HG03565 (cell line): Measurements from ENCODE around the gene ATP2B1.
A peak's percentile ranks its signal among the peaks of the same experiment; 100 is the strongest.

Source experiments
- ATAC-seq: cut with Tn5 transposase; IDR thresholded peaks from one replicate; pipeline ENCODE4 v1.9.1; 2021; ENCODE audit warnings: mild to moderate bottlenecking, moderate library complexity; ENCODE audit not compliant: unreplicated experiment

The ATP2B1 gene

DNA sequence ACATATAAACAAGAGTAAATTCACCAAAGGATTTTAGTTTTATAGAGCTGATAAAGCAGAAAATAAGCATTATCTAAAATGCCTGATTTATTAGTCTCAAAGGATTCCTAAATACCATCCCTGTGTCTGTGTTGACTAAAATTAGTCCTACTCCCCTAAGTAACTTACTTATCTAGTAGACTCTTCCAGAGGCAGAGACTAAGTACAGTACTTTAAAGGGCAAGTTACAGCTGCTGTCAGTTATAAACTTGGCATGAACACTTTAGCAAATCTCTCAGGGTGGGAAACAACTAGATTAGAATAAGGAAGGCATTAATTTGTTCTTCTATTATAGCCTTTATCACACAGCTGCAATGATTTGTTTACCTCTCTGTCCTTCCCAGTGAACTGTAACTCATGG lies 46.0 kb downstream of the ATP2B1 start:
- no peak for ATAC-seq

DNA sequence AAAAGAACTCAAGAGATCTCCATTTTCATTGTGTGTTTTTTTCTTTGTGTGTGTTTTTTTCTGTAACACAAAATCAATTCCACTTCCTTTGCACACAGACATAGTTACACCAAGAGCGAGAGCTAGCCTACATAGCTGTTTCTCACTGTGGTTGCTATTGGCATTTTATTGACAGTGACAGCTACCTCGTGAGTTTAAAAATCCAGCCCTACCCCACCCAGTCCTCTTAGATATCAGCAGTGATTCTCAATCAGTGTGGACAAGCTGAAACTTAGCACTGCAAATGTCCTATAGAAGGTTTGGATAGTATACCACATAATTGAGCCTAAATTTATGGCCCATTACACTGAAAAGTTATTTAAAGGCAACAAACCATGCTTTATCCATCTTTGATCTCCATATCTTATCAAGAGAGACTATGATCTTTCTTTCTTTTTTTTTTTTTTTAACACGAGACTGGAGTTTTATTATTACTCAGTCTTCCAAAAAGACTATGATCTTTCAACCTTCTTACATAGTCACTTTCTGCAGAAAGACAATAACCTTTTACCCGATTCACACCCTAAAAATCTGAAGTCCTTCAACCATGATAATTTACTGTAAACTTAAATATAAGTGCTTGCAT lies 46.8 kb downstream of the ATP2B1 start:
- peak; percentile 27 for ATAC-seq

DNA sequence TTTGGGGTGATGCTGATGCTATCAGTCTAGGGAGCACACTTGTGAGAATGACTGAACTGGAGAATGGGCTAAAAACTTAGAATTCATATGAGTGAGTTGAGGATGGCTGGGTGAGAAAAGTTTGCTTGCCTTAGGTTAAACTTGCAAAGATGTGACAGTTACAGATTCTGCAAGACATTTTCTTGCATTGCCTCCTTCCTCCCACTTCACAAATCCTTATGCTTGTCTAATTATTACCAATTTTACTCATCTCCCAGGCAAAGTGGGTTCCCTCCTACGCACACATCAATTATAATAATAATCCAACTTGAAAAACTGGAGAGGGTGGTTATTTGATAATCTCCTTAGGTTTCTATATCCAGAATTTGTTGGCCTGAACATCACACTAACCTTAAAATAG lies 50.9 kb downstream of the ATP2B1 start:
- no peak for ATAC-seq

DNA sequence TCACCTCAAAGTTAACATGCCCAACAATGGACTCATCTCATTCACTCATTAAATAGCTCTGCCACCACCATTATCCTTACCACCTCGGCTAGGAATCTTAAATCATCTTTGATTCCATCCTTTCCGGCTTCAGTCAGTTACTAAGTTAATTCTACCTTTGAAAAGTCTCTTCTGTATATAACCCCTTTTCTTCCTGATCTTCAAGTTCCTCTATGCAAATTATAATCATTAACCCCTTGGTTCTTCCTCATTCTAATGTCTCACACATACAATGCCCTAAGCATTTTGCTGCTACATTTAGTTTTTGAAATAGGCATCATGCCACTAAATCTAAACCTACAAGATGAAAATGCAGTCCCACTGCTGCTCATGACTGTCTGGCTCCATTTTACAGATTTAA lies 51.6 kb downstream of the ATP2B1 start:
- no peak for ATAC-seq

DNA sequence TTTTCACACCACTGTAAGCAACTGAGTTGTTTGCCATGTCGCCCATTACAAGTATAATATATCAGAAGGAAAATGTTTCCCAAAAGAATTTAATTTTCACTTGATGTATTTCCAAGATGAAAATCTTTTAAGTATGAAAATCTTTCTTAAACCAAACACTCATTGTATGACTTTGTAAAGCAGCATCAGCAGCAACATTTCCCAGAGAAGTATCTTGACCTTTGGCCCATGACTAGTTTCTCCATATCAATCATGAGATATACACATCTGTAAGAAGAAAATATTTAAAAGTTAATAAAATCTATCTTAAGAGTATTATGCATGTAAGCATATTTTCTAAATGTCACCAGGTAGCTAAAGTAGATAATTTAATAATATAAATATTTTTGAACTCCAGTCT lies 52.8 kb downstream of the ATP2B1 start:
- no peak for ATAC-seq

DNA sequence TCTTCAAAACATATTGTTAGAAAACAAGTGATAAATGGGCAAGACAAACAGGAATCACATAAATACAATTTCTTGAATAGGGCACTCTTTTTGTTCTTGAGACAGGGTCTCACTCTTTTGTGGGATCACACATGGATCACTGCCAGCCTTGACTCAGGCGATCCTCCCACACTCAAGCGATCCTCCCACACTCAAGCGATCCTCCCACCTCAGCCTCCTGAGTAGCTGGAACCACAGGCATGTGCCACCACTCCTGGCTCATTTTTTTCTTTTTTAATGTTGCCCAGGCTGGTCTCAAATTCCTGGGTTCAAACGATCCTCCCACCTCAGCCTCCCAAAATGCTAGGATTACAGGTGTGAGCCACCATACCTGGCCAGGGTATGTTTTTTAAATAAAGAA lies 57.4 kb downstream of the ATP2B1 start:
- no peak for ATAC-seq

DNA sequence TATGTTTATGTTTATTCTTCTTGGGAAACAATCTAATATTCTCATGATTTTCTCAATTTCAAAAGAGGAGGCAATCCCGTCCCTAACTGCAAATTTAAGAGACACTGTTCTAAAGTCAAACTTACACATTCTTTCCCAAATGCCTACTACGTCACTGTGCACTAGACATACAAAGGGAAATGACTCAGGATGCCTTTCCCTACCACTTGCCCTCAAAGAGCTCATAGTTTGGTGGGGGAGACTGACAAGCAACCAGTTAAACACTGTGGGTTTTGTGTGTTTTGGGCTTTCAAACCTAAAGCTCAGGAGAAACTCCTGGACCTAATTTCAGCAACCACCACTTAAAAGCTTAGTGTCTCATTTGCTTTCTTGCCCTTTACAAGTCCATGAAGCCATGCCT lies 58.4 kb downstream of the ATP2B1 start:
- no peak for ATAC-seq

DNA sequence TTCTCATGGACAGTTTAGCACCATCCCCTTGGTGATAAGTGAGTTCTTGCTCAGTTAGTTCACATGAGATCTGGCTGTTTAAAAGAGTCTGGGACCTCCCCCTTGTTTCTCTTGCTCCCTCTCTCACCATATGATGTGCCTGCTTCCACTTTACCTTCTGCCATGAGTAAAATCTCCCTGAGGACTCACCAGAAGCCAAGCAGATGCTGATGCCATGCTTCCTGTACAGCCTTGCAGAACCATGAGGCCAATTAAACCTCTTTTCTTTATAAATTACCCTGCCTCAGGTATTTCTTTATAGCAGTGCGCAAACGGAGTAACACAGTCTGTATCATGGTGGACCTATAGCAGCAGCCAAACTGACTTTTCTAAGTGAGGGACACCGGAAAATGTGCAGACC lies 58.8 kb downstream of the ATP2B1 start:
- ATAC-seq, result no peak

DNA sequence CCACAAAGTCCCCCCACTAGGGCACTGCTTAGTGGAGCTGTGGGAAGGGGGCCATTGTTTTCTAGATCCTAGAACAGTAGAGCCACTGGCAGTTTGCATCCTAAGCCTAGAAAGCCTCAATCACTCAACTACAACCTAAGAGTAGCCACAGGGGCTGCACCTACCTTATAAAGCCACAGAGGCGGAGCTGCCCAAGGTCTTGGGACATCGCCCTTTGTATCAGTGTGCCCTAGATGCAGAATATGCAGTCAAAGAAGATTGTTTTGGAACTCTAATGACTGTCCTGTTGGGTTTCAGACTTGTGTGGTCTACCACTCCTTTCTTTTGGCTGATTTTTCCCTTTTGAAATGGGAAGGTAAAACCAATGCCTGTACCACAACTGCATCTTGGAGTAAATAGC lies 59.5 kb downstream of the ATP2B1 start:
- no peak for ATAC-seq

DNA sequence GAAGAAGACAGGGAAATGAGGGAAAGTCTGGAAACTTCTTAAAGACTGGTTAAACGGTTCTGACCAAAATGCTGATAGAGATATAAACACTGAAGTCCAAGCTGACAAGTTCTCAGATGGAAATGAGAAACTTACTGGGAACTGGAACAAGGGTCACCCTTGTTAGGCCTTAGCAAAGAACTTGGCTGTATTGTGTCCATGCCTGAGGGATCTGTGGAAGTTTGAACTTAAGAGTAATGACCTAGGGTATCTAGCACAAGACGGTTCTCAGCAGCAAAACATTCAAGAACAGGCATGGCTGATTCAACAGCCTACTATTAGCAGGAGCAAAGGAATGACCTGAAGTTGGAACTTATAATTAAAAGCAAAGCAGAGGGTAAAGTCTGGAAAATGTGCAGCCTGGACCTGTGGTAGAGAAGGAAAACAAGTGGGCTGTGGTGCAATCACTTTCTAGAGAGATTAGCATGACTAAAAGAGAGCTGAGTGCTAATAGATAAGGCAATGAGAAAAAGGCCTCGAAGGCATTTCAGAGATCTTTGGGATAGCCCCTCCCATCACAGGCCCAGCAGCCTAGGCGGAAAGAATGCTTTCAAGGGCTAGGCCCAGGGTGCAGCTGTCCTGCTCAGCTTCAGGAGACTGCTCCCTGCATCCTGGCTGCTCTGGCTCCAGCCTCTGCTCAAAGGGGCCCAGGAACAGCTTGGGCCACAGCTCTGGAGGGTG lies 60.3 kb downstream of the ATP2B1 start:
- no peak for ATAC-seq

DNA sequence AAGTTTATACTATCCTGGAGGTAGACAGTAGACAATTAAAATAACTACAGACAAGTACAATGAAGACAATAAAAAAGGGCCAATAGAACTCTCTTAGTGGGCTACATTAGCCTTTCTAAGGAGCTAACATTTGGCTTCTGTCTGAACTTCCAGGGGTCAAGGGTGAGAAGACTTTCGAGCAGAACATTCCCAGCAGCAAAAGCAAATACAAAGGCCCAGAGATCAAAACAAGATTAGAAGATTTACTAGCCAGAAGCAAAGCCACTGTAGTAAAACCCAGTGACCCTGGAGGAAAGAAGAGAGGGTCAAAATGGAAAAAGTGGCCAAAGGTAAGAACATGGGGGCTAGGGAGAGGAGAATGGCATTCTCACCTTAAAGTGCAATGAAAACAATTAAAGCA lies 63.2 kb downstream of the ATP2B1 start:
- ATAC-seq, result no peak

DNA sequence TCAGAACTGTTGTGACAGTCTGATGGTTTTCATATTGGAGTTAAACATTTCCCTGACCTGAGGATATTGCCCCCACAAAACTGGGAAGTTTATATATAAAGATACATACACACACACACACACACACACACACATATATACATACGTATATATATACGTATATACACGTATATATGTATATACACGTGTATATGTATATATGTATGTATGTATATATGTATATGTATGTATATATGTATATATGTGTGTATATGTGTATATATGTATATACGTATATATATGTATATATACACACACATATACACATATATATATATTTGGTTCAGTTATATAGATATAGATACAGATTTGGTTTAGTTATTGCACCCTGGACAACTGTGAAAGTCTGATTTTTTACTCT lies 65.7 kb downstream of the ATP2B1 start:
- no peak for ATAC-seq

DNA sequence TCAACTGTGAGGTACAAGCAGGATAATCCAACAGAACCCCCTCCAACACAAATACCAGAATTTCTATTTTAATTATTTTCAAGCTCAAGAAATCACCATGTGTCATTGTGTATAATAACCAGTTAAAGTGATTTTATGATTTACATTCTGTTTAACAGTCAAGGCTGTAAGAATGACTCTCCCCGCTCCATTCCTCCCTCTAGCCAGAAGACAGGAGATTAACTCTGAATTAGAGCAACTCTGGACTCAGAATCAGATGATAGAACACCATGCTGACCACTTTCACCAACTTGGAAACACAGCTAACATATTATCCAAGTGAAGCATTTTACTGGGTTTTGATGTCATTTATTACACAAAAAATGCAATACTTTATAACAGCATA lies 71.9 kb downstream of the ATP2B1 start:
- ATAC-seq, result no peak

DNA sequence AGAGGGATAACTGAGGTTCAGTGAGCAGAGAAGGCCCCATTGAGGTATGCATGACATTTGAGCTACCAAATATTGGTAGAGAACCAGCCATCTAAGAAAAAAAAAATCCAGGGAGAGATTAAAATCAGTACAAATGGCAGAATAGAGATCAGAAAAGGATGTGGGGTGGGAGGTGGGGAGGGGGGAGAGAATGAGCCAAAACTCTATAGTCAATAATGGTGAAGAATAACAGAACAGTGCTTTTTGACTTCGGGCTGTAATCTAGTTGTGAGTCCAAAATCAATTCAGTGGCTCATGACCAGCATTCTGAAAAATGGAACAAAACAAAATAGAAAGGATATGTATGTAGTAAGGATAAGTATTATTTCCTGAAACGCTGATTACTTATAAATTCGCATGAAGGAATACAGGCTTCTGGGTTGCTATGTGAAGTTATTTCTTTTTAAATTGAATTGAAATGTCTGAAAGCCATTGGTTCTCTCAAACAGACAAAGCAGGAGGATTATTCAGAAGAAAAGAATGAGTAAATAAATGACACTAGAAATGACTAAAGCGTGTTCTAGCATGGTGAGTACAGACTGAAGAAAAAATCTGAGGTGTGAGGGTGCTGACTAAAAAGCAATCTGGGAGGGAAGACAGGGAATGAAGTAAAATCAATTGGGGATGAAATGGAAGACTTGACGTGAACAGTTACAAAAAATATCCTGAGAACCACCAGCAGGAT lies 72.4 kb downstream of the ATP2B1 start:
- ATAC-seq, result no peak

DNA sequence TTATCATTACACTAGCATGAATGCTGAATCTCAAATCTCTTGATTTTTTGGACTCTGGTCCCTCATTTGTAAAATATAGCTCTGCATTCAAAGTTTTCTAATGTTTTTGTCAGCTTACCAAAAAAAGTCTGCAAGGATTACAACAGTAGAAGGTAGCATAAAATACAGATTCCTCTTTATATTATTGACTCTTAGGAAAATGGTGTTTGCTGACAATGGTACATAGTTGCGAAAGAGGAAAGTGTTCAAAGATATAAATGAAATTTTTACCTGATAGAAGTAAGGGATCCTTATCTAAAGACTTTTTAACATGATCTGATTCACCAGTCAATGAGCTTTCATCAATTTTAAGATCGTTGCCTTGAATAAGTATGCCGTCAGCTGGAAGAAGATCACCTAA lies 74.1 kb downstream of the ATP2B1 start:
- no peak for ATAC-seq

DNA sequence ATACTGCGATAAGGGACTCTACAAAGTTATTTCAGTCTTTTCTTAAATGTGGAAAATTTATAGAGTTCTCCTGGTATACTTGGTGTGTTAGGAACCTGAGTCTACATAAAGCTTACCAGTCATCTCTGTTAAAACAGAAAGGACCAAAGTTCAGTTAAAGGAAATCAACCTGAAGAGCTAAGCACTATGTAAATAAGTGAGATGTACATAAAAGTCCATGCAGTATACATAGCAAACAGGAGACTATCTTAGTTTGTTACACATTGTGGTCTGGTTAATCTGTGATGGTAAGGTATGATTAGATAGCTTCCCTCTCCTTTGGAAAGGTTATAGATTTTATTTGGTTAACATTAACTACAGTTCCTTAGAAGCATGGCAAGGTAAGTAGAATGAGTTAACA lies 75.9 kb downstream of the ATP2B1 start:
- no peak for ATAC-seq

DNA sequence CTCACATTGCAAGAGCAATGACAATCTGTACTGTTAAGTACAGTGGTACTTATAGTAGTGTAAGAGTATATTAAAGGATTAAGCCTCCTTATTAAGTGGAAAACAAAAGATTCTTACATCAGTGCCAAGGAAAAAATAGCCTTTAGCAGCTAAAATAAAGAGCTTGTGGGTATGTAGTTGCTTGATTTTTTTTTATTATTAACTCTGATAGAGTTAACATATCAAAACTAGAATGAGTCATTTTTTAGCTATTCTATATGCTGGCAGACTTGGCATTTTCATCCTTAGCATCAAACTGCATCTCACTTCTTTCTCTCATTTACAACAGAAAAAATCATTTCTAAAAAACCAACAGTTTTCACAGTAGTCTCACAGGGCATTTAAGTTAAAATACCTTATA lies 86.5 kb downstream of the ATP2B1 start:
- no peak for ATAC-seq

DNA sequence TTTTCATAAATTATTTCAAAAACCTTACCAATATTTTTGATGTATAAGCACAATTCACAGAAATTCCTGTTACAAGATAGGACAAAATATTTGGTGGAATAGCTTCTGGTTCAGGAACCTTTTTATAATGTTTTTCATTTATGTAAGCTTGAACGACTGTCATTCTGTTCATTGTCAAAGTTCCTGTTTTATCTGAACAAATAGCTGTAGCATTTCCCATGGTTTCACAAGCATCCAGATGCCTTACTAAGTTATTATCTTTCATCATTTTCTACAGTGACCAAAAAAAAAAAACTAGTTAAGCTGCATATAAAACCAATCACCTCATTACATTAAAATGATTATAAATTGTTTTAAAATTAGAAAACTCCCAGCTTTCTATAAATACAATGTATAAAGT lies 87.1 kb downstream of the ATP2B1 start:
- ATAC-seq, result no peak

DNA sequence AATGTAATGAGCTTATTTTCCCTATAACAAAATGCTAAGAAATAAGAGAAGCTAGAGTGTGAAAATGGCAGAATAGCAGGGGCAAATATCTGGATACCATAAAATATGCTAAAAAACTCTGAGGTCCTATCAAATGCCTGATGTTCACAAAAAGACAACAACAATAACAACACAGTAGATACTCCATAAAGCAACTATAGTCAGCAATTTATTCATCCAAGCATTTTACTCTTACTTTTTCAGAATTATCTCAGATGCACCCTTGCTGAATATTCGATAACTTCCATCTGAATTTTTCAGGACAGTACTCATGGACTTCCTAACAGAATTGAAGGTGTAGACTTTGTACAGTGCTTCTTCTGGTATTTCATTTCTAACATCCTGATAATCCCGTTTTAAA lies 88.9 kb downstream of the ATP2B1 start:
- no peak for ATAC-seq

DNA sequence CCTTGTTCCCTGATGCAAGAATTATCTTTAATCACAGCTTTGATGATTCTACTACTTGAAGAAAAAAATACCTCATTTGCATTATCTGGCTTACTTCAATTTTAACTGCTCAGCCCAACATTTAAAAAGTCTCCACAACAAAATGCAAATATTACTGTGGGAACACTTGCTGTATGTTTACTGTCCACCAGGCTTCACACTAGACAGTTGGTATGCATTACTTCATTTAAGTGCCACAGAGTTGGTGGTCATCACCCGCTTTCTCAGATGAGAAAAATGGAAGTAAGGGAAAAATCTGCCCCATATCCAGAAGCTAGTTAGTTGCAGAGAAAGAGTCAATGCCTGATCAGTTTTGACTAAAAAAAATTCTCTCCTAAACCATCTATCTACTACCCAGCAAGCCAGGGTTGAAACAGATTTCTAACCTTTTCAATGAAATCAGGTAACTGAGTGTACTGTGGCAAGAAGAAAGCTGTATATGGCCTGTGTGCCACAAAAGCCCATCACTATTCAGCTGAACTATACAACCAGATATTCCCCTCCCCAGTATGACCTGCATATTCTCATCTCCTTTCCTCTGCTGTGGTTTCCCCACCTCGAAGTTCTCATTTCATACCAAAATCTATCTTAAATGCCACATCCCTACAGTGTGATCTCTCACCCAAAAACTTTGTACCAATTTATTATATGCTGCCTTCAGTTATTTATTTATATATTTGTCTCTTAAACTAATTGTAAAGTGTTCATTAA lies 90.3 kb downstream of the ATP2B1 start:
- ATAC-seq, result no peak

DNA sequence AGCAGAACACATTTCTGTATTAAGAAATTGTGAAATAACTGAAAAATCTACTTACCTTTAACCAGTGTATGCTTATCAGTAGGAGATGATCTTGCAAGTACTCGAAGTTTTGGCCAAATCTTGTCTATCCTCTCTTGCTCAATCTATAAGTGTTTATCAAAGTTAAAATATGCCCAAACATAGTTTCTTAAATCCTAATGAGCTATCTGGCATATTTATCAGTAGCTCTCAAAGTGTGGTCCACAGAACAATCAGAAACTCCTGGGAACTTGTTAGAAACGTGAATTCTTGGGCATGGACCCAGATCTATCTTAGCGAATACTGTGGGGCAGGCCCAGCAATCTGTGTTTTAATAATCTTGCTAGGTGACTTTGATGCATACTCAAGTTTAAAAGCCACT lies 98.3 kb downstream of the ATP2B1 start:
- no peak for ATAC-seq

DNA sequence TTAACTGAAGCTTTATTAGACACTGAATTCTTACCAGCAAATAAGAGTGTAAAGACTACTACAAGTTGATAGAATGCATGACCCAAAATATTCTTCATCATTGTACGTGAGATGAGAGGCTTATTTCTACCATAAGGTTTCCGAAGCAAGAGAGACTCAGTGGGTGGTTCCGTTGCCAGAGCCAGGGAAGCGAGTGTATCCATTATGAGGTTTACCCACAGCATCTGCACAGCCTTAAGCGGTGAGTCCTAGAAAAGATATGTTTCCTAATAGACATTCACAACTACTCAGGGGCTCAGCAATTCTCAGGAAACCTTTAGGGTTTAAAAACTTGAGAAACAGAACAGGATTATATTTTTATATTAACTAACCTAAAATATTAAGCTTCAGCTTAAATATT lies 105.0 kb downstream of the ATP2B1 start:
- no peak for ATAC-seq
